ENCODE measurements around the gene HIPK4.

HIPK4 gene

GRCh38 chr19:40411958-40412499 is 22.0 kb upstream of the HIPK4 start:
- TF ChIP-seq CTCF (IDR thresholded peaks at IDR 0.05): no peak

- TF ChIP-seq CTCF (IDR thresholded peaks at IDR 0.05): no peak
Measured at GRCh38 chr19:40411125-40411842, 21.3 kb upstream of the HIPK4 start.

- no peak for TF ChIP-seq CTCF (IDR thresholded peaks at IDR 0.05)
Measured at GRCh38 chr19:40410030-40410389, 20.0 kb upstream of the HIPK4 start.

DNA sequence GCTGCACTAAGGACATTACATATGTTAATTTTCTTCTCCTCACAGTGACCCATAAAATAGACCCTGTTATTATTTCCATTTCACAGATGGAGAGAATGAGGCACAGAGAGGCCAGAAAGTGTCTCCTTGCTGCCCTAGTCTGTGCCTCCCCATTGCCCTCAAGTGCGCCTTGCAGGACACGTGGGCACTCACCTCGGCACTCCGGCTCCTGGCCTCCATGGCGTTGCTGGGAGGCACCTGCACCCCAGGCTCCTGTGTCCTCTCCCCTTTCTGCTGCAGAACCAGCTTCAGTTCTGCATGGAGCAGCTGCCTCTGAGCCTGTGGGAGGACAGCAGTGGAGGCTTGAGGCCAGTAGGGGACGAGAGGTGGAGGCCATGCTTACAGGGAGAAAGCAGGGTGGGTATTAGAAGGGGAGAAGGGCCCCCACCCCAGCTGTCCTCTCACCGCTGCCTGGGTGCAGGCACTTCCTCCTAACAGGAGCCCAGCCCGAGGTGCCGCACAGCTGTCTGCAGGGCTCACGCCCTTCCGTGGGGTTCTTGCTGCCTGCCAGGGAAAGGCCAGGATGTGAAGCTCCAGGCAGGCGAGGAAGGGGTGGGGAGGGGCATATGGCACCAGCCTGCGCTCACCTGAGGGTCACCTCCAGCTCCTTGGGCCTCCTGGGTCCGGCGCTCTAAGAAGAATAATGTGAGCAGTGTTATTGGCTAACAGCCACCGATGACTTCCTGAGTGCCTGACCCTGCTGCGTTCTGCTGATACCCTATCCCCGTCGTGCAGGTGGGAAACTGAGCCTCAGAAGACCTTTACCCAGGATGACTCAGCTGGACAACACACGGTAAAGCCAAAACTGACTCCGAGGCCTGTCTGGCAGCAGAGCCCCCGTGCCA is 18.0 kb upstream of the HIPK4 start:
- TF ChIP-seq CTCF (IDR thresholded peaks at IDR 0.05): no peak

DNA sequence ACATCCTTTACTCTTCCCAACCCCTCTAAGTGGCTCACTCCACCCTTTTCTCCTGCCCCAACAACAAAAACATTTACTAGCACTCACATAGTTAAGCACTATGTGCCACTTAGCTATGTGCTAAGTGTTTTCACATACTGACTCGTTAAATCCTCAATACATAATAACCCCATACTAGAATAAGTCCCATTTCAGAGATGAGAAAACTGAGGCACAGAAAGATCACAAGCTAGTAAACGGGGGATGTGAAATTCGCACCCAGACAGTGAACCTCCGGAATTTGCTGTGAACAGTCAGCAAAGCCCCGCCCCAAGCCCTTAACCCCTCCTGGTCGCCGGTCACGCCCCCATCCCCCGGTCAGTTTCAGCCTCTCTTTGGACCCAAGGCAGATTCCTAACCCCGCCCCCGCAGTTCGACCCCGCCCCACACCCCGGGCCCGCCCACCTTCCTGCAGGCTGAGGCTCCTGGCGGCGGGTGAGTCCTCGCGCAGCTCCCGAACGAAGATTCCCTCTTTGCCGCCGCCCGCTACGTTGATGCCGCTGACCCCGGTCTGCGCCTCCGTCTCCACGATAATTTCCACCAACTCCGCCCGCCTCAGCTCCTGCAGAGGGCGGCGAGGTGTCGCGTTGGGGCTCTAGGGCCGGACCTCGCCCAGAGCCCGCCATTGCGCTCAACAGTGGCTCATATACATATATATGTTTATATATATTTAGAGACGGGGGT is 13.4 kb upstream of the HIPK4 start:
- TF ChIP-seq CTCF (IDR thresholded peaks at IDR 0.05): no peak

DNA sequence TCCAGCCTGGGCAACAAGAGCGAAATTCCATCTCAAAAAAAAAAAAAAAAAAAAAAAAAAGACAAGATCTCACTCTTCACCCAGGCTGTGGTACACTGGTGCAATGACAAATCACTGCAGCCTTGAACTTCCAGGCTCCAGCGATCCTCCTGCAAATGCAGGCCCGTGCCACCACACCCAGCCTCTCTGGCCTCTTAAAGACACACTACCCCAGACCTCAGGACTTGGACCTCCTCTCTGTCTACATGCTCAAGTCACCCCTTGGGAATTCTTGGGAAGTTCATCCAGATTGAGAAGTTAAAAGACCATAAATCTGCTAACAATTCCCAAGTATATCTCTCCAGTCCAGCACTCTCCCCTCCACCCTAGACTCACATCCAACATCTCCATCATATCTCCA is 10.6 kb upstream of the HIPK4 start:
- TF ChIP-seq CTCF (IDR thresholded peaks at IDR 0.05): no peak

- no peak for TF ChIP-seq CTCF (IDR thresholded peaks at IDR 0.05)
Measured at GRCh38 chr19:40398417-40399131, 8.6 kb upstream of the HIPK4 start.
